Neutrophil (primary cell): Measurements from ENCODE around the gene TSTD2.

ENCODE experiments used
- H3K27ac ChIP-seq: fragments of 200-600 bp; sonication (generic); 2 replicates; pipeline ENCODE4 v1.5.1; 2016; ENCODE audit warnings: mild to moderate bottlenecking, moderate library complexity
- H3K27me3 ChIP-seq: fragments of 200-600 bp; sonication (generic); 2 replicates; pipeline ENCODE4 v1.6.0; 2016; ENCODE audit warnings: mild to moderate bottlenecking
- H3K36me3 ChIP-seq: fragments of 200-600 bp; sonication (generic); 2 replicates; pipeline ENCODE4 v1.5.1; 2017
- H3K4me1 ChIP-seq, 2 experiments: fragments of 200-600 bp in 1 of 2; sonication (generic) in 1 of 2; 1 replicate in 1 of 2; 2 replicates in 1 of 2; pipeline versions ENCODE4 v1.5.1 to v1.6.1; 2013 to 2016; ENCODE audit warnings: low read depth in 1 of 2, low read length in 1 of 2, mild to moderate bottlenecking in 1 of 2, moderate library complexity in 1 of 2; ENCODE audit not compliant: control insufficient read depth in 1 of 2, insufficient read depth in 1 of 2
- H3K4me3 ChIP-seq, 2 experiments: fragments of 200-600 bp in 1 of 2; sonication (generic) in 1 of 2; 1 replicate in 1 of 2; 2 replicates in 1 of 2; pipeline ENCODE4 v1.5.1; 2013 to 2016; ENCODE audit warnings: low read depth in 1 of 2, low read length in 1 of 2, mild to moderate bottlenecking in 1 of 2, moderate library complexity in 1 of 2
- H3K9me3 ChIP-seq: fragments of 200-600 bp; sonication (generic); 2 replicates; pipeline ENCODE4 v1.5.1; 2016
- CTCF ChIP-seq: fragments of 200-600 bp; sonication (generic); IDR thresholded peaks from 2 replicates; pipeline ENCODE4 v1.5.1; 2016; ENCODE audit warnings: antibody characterized with exemption

The TSTD2 gene

DNA sequence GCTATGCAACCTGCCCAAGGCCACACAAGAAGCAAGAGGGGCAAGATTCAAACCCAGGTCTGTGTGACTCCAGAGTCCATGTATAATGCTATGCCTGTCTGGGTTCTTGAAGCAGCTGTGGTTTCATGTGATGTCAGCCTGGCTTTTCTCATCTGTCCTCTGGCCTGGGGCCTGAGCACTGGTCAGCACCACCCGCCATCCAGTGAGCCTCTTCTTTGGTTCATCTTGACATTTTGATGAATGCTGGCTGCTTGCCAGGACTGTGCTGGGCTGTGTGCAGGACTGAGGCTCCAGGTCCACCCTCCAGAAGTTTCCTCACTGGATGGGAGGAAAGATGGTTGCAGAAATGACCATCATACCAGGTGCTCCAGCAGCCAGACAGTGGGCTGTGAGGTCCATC is 61.5 kb downstream of the TSTD2 start:
- H3K27ac ChIP-seq = no peak overlapping the region
- H3K4me1 ChIP-seq = peaks cover 0 to 5% of the 10 kb centered on the region in 2 experiments
- TF ChIP-seq CTCF = no peak
- H3K27me3 ChIP-seq = peaks cover 25% of the 10 kb centered on the region
- H3K4me3 ChIP-seq = no peak overlapping the region
- no peaks in the 10 kb centered on the region for H3K9me3 ChIP-seq
- H3K36me3 ChIP-seq = no peaks in the 10 kb centered on the region

GRCh38 chr9:97570899-97571298 is 62.3 kb downstream of the TSTD2 start:
- Histone ChIP-seq H3K4me3 (no peak overlapping the region), H3K36me3 (no peaks in the 10 kb centered on the region), H3K4me1 (peaks cover 0 to 5% of the 10 kb centered on the region in 2 experiments), H3K9me3 (no peaks in the 10 kb centered on the region), H3K27ac (no peak overlapping the region), H3K27me3 (peaks cover 21% of the 10 kb centered on the region)
- no peak for TF ChIP-seq CTCF

DNA sequence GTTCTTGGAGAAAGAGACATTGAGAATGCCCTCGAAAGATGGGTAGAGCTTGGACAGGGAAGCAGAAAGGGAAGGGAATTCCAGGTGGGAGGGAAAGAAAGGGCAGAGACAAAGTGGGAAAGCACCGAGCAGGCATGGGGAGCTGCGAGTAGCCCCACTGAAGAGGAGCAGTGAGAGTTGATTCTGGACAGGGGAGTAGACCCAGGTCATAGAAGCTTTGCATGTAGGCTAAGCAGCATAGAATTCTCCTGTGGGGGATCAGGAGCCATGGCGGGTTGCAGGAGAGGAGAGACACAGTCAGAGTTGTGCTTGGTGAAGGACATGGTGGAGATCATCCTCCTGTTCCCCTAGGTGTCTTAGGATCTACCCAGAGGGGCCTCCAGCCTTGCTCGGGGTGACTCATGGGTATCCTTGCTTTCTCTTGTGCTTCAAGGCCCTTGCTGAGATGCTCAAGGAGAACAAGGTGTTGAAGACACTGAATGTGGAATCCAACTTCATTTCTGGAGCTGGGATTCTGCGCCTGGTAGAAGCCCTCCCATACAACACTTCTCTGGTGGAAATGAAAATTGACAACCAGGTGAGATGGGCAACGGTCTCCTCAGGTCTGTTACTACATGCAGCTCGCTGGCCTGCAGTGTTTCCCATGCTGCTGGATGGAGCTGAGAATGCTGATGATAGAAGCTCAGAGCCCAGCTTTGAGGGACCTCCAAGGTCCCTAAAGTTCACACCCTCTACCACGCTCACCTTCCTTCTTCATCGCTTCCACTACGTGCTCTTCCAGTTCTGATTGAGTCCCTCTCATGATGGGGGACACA is 64.5 kb downstream of the TSTD2 start:
- Histone ChIP-seq H3K4me3 (no peak overlapping the region), H3K27ac (no peak overlapping the region), H3K4me1 (no peaks in the 10 kb centered on the region), H3K27me3 (peaks cover 4% of the 10 kb centered on the region), H3K36me3 (no peaks in the 10 kb centered on the region), H3K9me3 (no peaks in the 10 kb centered on the region)
- TF ChIP-seq CTCF = no peak

DNA sequence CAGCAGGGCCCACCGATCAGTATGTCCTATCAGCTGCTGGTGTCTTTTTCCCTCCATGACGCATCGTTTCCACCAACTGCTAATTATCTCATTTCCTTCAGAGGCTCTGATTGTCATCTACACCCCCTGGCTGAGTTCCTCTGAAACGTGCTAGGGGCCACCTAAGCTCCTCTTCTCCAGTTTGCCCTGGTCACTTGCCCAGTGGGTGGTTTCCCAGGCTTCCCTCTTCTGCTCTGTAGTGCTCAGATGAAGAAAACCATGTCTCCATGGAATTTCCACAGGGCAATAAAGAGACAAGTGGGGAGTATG is 65.3 kb downstream of the TSTD2 start:
- Histone ChIP-seq H3K4me3 (no peak overlapping the region), H3K36me3 (no peaks in the 10 kb centered on the region), H3K27me3 (peaks cover 4% of the 10 kb centered on the region), H3K4me1 (no peaks in the 10 kb centered on the region), H3K27ac (no peak overlapping the region), H3K9me3 (no peaks in the 10 kb centered on the region)
- no peak for TF ChIP-seq CTCF

- no peak for TF ChIP-seq CTCF
- peaks cover 4% of the 10 kb centered on the region for H3K27me3 ChIP-seq
Observed at GRCh38 chr9:97567182-97567893, 65.8 kb downstream of the TSTD2 start.

More at GRCh38 chr9:97567182-97567893, 65.8 kb downstream of the TSTD2 start:
- Histone ChIP-seq H3K27ac (no peak overlapping the region), H3K36me3 (no peaks in the 10 kb centered on the region), H3K4me3 (no peak overlapping the region), H3K9me3 (no peaks in the 10 kb centered on the region), H3K4me1 (no peaks in the 10 kb centered on the region)
